Right atrium auricular region (tissue), 2 donors: ENCODE measurements around the gene C10orf105. TPM values are rescaled to one million over a fixed set of nuclear protein-coding genes. Genes with fewer than 3 reads are reported as not detected.

ENCODE experiments used
- DNase-seq: peaks from one replicate; pipeline ENCODE4 v3.0.0-alpha.2; 2019; ENCODE audit warnings: low spot score
- H3K27ac ChIP-seq, 2 donors: fragments of 200-600 bp; sonication (generic); 1 replicate in 1 of 2; 2 replicates in 1 of 2; pipeline ENCODE4 v1.5.1; 2016 to 2019
- H3K27me3 ChIP-seq, 2 donors: fragments of 200-600 bp; sonication (generic); one replicate each; pipeline versions ENCODE4 v1.5.1 to v1.6.0; 2017 to 2019
- H3K36me3 ChIP-seq: fragments of 200-600 bp; sonication (generic); one replicate; pipeline ENCODE4 v1.5.1; 2016
- H3K4me1 ChIP-seq, 2 donors: fragments of 200-600 bp; sonication (generic); one replicate each; pipeline versions ENCODE4 v1.5.1 to v1.6.0; 2017 to 2019
- H3K4me3 ChIP-seq, 2 donors: fragments of 200-600 bp; sonication (generic); 1 replicate in 1 of 2; 2 replicates in 1 of 2; pipeline ENCODE4 v1.5.1; 2017 to 2019; ENCODE audit warnings: mild to moderate bottlenecking in 1 of 2, moderate library complexity in 1 of 2
- H3K9me3 ChIP-seq, 2 donors: fragments of 200-600 bp; sonication (generic); one replicate each; pipeline ENCODE4 v1.5.1; 2019
- total RNA-seq, 2 donors: library from RNA; depleted of rRNA; stranded (reverse); fragments of >200 nt; gene quantifications; one replicate each; pipeline ENCODE4 v1.1.0, GENCODE V29; 2016
- TF ChIP-seq, protein P1 (sequence below), 2 donors: fragments of 200-600 bp; sonication (generic); IDR thresholded peaks; one replicate each; pipeline ENCODE4 v1.5.1; 2019; ENCODE audit warnings: antibody characterized with exemption in 2 of 2

Gene C10orf105
- total RNA-seq, 2 donors from 2014 or later, result 1.3 TPM; not detected in 1

DNA sequence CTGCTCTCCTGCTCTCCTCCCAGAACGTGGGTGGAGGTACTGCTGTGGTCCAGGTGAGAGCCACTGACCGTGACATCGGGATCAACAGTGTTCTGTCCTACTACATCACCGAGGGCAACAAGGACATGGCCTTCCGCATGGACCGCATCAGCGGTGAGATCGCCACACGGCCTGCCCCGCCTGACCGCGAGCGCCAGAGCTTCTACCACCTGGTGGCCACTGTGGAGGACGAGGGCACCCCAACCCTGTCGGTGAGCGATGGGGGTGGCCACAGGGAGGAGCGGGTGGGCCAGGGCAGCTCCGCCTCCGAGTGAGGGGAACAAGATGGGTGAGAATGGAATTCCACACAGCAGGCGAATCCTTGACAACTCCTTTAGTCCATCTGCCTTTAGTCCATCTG lies 22.1 kb upstream of the C10orf105 start:
- peaks cover 0 to 6% of the 10 kb centered on the region in 2 donors for H3K9me3 ChIP-seq
- H3K4me1 ChIP-seq, result peaks cover 0 to 39% of the 10 kb centered on the region in 2 donors
- H3K27me3 ChIP-seq, result no peaks in the 10 kb centered on the region
- TF ChIP-seq, protein P1, sequence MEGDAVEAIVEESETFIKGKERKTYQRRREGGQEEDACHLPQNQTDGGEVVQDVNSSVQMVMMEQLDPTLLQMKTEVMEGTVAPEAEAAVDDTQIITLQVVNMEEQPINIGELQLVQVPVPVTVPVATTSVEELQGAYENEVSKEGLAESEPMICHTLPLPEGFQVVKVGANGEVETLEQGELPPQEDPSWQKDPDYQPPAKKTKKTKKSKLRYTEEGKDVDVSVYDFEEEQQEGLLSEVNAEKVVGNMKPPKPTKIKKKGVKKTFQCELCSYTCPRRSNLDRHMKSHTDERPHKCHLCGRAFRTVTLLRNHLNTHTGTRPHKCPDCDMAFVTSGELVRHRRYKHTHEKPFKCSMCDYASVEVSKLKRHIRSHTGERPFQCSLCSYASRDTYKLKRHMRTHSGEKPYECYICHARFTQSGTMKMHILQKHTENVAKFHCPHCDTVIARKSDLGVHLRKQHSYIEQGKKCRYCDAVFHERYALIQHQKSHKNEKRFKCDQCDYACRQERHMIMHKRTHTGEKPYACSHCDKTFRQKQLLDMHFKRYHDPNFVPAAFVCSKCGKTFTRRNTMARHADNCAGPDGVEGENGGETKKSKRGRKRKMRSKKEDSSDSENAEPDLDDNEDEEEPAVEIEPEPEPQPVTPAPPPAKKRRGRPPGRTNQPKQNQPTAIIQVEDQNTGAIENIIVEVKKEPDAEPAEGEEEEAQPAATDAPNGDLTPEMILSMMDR (IDR thresholded peaks at IDR 0.05), result no peak
- no peak for DNase-seq
- no peak overlapping the region for H3K4me3 ChIP-seq
- H3K27ac ChIP-seq, result no peak overlapping the region
- H3K36me3 ChIP-seq, result no peaks in the 10 kb centered on the region

DNA sequence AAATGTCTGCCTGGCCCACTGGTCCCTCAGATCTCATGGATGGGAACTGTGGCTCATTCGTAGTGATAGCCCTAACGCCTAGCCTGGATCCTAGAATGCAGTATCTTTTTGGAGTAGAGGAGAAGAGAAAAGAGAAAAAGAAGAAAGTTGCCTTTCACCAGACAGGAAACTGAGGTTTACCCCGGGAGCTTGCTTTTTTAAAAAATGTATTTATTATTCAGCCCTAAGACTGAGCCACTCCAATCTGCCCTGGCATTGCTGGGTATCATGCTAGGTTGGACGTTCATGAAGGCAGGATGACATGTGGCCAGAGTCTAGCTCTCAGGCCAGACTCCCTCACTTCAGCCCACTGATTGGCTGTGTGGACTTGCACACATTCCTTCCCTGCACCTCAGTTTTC lies 21.5 kb upstream of the C10orf105 start:
- H3K4me1 ChIP-seq, result peaks cover 0 to 39% of the 10 kb centered on the region in 2 donors
- no peaks in the 10 kb centered on the region for H3K27me3 ChIP-seq
- DNase-seq, result no peak
- H3K4me3 ChIP-seq, result no peak overlapping the region
- no peak overlapping the region for H3K27ac ChIP-seq
- TF ChIP-seq, protein P1 (IDR thresholded peaks at IDR 0.05), result no peak
- no peaks in the 10 kb centered on the region for H3K36me3 ChIP-seq
- H3K9me3 ChIP-seq, result peaks cover 0 to 6% of the 10 kb centered on the region in 2 donors

DNA sequence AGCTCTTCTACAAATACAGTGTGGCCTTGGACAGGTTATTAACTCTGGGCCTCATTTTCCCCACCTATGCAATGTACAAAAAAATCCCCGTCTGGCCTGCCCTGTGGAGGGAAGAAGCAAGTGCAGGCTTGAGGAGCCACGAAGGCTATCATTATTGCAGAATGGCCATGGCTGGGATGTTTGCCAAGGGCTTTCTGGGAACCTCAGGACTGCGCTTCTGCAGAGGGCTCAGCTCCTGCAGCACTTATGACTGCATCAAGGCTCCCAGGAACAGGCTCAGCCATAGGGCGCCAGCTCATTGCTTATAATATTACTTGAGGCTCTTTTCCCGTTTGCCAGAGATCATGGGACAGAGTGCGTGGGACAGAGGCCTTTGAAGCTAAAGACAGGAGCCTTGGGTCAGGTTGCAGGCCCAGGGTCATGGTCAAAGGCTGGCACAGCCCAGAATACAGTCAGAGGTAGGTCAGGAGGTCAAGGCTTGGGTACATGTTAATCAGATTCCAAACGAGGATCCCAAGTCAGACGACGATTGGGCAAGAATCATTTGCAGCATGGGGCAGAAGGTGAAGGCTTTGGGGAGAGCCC lies 20.6 kb upstream of the C10orf105 start:
- no peak for DNase-seq

DNA sequence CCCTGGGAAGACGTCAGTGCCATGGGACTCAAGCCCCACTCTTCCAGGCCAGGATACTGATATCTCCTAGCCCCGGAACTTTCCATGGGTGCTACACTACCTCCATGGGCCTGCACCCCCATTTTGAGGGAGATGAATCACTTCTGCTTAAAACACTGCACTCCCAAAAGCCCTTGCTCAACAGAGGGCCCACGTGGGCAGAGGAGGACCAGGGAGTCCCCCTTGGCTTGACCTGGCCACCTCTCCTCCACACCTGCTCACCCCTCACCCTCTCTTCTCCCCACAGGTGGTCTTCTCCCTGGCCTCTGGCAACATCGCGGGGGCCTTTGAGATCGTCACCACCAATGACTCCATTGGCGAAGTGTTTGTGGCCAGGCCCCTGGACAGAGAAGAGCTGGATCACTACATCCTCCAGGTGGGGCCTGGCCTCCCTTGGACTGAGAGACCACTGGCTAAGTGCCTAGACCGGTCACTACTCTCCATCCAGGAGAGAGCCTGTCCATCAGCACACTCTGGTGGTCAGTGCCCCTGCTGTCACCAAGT lies 19.9 kb upstream of the C10orf105 start:
- H3K4me3 ChIP-seq, result no peak overlapping the region
- no peak overlapping the region for H3K27ac ChIP-seq
- H3K36me3 ChIP-seq, result no peaks in the 10 kb centered on the region
- DNase-seq, result no peak
- TF ChIP-seq, protein P1 (IDR thresholded peaks at IDR 0.05), result no peak
- H3K27me3 ChIP-seq, result no peaks in the 10 kb centered on the region
- peaks cover 0 to 37% of the 10 kb centered on the region in 2 donors for H3K4me1 ChIP-seq
- H3K9me3 ChIP-seq, result peaks cover 0 to 6% of the 10 kb centered on the region in 2 donors

More for the DNA sequence above, 20.6 kb upstream of the C10orf105 start:
- H3K36me3 ChIP-seq, result no peaks in the 10 kb centered on the region
- H3K27ac ChIP-seq, result no peak overlapping the region
- TF ChIP-seq, protein P1 (IDR thresholded peaks at IDR 0.05), result no peak
- peaks cover 0 to 6% of the 10 kb centered on the region in 2 donors for H3K9me3 ChIP-seq
- no peaks in the 10 kb centered on the region for H3K27me3 ChIP-seq
- no peak overlapping the region for H3K4me3 ChIP-seq
- peaks cover 0 to 37% of the 10 kb centered on the region in 2 donors for H3K4me1 ChIP-seq

DNA sequence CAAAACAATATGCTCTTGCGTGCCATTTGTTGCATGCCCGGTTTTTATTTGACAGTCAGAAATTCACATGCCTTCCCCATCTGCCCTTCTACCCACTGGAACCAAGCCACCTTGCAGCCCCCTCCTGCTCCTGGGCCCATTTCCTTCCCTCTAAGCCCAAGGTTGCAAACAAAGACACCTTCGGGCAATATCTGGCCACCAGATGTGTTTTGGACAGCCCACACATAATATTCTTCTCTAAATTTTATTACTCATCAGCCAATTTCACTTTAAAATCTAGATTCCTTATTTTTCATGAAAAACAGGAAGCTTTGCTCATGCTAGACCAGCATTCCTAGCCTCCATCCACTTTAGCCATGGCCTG lies 18.2 kb upstream of the C10orf105 start:
- H3K9me3 ChIP-seq, result peaks cover 0 to 6% of the 10 kb centered on the region in 2 donors
- TF ChIP-seq, protein P1 (IDR thresholded peaks at IDR 0.05), result no peak
- no peaks in the 10 kb centered on the region for H3K27me3 ChIP-seq
- no peaks in the 10 kb centered on the region for H3K36me3 ChIP-seq
- H3K27ac ChIP-seq, result no peak overlapping the region
- DNase-seq, result no peak
- H3K4me1 ChIP-seq, result peaks cover 0 to 37% of the 10 kb centered on the region in 2 donors
- H3K4me3 ChIP-seq, result no peak overlapping the region
